G401.6 (cell line): ENCODE data around the gene FIZ1.

Experiments
- FAIRE-seq: peaks from 2 replicates; lab custom pipeline; 2012; peaks lifted over from hg19 to GRCh38; lab: Jason Lieb, UNC

Gene FIZ1

DNA sequence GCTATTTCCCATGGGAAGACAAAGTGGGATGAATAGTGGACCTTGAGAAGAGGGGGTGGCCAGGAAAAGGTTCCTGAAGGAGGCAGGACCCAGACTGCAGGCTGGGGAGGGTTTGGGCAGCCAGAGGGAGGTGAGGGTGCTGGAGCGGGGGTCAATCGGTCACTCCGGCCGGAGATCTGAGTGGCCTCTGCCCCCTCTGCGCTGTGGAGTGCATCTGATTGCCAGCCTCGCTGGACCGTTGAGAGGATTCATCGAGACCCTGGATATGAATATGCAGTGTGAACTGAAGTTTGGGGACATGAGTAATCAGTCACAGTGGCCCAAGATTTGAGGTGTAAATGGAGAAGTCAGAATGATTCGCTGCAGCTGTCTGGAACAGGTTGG is 36.0 kb upstream of the FIZ1 start:
- FAIRE-seq: no peak

DNA sequence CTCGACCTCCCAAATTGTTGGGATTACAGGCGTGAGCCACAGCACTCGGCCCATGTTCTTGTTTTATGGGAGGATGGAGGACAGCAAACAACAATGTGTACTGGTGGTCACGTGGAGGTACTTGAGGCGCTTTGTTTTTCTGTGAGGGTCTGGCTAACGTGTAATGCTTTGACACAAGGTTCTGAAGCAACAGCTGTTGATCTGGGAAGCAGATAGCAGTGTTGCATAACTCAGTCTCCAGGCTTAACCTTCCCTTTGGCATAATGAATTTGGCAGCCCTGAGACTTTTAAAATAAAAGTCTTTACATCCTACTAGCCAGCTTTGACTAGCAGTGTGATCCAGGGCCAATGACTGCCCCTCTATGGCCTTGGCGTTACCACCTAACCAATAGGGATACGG is 34.5 kb upstream of the FIZ1 start:
- no peak for FAIRE-seq

DNA sequence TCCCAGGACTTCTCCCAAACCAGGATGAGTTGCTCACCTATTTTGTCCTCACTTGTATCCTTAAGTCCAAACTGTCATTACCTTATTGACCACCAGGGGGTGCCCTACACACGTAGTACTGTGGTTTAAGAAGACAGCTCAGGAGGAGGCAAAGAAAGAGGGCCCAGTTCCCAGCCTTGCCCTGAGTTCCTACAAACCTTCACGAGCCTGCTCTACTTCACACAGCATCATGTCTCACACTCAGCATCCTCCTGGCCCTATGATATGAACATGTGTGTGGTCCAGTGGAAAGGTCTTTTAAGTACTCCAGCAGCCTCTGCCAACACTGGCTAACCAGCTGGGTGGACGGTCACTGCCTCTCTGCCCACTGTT is 33.1 kb upstream of the FIZ1 start:
- peak; percentile 80 for FAIRE-seq

DNA sequence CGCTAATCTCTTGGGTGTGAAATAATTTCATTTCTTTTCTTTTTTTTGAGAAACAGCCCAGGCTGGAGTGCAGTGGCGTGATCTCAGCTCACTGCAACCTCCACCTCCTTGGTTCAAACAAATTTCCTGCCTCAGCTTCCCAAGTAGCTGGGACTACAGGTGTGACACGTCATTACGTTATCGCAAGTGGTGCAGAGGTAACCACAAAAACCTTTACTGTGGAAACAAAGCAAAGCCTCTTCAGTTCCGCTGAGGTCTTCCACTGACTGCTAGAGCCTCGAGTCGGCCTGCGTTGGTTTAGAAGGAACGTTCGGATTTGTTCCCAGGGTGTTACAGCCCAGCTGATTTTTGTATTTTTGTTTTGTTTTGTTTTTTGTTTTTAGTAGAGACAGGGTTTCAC is 27.0 kb upstream of the FIZ1 start:
- no peak for FAIRE-seq

DNA sequence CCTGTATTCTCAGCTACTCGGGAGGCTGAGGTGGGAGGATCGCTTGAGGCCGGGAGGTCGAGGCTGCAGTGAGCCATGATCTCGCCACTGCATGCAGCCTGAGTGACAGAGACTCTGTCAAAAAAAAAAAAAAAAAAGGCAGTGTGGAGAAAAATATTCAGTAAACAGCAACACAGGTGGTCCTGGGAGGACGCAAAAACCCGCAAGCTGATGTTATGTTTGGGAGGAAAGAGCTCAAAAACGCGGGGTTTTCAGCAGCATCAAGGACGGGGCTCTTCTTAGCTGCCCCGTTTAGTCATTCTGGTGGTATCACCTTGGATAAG is 25.6 kb upstream of the FIZ1 start:
- no peak for FAIRE-seq

DNA sequence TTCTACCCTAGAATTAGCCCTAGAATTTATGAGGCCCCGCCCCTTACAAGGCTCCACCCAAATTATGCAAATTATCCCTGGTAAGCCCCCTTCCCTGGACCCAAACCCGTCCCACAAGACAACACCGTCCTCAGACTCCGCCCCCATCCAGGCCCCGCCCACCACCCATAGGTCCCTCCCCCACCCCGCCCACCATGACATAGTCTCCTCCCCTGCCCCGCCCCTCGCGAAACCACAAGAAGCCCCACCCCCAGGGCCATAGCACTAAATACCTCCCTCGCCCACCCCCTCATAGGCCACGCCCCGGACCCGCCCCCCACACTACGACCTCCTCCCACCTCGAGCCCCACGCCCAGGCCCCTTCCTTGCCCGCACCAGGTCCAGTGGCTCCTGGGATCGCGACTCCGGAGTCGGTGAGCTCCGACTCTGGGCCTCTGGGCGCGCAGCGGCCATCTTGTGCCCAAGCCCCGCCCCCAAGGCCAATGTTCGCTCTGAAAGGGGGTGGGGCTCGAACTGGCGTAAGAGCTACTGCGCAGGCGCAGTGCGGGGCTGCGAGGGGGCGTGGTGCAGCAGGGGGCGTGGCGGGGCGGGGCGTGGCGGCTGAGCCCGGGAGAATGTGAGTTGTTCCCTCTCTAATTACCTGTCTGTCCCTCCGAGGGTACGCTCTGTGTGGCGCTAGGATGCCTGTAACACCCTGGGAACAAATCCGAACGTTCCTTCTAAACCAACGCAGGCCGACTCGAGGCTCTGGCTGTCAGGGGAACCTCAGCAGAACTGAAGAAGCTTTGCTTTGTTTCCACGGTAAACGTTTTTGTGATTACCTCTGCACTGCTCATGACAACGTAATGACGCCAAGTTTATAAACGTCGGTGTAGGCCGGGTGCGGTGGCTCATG is 25.0 kb upstream of the FIZ1 start, which contains the start of gene ZNF784:
TSS of gene ZNF784 (minus strand) at position 458 of the 895 bp plus-strand sequence. CDS start at position 453, 5 bp downstream.
- FAIRE-seq: peak; percentile 79

DNA sequence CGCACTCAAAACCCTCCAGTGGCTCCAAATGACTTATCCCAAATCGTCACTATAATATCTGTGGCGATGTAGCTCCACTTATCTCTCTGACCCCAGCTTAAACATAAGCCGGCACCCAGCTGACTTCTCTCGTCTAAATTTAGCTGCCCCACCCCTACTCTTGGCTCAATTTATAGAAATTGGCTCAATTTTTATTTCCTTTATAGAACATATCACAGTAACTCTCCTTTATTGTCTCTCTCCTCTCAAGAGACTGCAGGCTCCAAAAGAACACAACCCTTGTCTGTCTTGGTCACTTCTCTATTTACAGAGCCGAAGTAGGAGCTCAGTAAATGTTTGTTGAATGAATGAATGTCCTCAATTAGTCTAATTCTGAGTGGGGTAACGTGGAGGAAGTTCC is 24.2 kb upstream of the FIZ1 start:
- no peak for FAIRE-seq

DNA sequence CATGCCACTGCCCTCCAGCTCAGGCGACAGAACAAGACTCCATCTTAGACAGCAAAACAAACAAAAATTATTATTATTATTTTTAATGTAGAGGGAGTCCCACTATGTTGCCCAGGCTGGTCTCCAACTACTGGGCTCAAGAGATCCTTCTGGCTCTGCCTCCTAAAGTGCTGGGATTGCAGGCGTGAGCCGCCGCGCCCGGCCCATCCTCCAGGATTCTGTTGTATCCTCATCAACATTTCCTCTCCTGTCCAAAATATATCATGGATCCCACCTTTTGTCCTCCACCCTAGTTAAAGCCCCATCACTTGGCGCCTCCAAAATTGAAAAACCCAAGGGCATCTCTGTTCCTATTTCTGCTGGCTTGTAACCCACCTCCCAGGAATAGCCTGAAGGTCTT is 23.8 kb upstream of the FIZ1 start:
- no peak for FAIRE-seq

DNA sequence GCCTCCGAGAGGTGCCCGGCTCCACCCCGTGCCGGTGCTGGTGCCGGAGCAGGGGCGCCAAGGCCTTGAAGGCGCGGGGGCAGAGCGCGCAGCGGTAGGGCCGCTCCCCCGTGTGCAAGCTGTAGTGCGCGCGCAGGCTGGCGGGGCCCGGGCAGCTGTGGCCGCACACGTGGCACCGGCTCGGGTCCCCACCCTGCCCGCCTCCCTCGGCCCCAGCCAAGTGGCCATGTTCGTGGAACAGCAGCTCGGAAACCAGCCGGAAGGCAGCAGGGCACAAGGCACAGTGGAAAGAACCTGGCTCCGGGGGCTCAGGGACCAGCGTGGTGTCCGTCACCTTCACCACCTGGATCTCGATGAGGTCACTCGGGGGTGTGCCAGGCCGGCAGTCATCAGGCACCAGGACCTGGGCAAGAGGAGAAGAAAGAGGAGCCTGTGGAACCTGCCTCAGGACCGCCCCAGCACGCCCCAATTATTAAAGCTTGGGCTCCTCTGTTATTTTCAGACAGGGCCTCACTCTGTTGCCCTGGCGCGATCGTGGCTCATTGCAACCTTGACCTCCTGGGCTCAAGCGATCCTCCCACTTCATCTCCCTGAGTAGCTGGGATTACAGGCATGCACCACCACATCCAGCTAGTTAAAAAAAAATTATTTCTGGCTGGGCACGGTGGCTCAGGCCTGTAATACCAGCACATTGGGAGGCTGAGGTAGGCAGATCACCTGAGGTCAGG is 23.1 kb upstream of the FIZ1 start:
- no peak for FAIRE-seq

DNA sequence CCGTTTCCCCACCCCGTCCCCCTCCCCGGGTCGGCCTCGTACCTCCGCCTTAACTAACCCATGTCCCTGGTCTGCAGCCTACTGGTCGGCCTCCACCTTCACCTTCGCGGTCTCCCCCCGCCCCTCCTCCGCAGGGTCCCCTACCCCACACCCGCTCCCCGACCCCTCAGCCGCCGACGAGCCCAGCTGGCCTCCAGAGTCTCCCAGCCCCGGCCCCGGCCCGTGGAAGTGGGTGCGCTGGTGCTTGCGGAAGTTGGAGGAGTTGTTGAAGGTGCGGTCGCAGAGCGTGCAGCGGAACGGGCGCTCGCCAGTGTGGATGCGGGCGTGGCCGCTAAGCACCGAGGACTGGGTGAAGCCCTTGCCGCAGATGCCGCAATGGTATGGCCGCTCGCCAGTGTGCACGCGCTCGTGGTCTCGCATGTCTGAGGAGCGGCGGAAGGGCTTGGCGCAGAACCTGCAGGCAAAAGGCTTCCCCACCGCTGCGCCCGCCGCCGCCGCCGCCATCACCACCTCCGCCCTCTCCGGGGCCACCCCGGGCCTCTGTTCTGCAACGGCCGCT is 22.4 kb upstream of the FIZ1 start:
- FAIRE-seq: no peak

DNA sequence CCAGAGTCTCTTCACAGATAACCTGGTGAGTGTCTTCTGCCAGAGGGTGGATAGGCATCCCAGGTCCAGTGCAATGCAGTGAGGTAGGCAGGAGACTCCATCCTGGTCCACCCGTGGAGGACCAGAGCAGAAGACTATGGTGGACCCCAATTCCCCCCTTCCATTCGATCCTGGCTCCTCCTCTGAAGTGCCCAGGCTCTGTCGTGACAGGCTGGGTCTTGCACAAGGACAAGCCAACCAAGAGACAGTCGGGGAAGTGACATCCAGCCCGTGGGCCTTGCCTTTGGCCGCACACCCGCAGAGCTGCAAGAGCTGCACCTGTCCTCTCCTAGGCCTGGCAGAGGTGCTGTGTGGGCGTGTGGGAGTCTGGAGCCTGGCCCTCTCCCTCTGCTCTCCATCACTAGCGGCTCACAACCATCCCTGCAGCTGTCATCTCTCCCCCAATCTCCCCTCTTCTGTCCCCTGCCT is 21.9 kb upstream of the FIZ1 start:
- FAIRE-seq: no peak

DNA sequence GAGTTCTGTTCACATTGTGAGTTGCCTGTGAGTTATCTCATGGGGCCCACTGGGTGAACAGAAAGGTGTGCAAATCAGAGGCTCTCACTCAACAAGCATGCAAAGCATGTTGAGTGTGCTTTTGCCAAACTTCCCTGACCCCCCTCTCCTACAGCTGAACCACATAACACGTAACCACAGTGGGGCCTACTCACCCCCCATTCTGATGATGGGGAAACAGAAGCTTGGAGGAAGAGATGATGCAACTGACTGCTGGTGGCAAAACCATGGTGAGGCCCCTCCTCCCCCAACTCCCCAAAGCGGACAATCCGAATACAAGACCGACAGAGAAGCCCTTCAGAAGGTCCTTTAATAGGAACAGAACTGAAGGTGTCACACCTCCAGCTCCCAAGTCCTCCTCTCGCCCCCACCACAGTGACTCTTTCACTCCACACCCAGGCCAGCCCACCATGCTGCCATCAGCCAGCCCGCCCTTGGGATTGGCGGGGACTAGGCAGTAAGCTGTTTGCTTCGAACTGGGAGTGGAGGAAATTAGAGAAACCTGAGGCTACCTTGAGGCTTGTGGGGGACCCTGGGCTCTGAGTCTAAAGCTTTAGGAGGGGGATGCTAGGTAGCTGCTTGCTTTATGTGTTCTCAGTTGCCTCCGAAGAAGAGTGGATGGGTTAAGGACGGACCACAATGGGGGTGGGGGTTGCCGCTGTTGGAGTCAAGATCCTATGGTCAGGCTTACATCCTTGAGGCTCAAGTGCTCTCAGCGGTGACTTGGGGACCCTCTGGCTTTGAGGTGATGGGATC is 21.3 kb upstream of the FIZ1 start:
- no peak for FAIRE-seq

DNA sequence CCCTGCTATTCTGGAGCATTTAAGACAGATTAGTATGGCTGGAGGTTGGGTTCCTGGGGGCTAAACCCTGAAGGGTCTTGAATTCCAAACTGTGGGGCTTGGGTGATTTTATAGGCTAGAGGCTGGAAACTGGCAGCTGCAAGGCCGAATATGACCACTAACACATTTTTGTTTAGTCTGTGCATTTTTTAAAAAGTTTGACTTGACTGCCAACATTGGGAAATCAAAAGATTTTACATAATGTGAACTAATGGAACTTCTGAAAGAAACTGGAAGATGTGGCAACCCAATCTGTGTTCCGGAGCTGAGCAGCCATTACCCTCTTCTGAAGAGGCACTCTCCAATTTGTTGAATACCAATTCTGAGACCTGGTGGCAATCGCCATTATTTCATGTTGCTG is 20.0 kb upstream of the FIZ1 start:
- no peak for FAIRE-seq

DNA sequence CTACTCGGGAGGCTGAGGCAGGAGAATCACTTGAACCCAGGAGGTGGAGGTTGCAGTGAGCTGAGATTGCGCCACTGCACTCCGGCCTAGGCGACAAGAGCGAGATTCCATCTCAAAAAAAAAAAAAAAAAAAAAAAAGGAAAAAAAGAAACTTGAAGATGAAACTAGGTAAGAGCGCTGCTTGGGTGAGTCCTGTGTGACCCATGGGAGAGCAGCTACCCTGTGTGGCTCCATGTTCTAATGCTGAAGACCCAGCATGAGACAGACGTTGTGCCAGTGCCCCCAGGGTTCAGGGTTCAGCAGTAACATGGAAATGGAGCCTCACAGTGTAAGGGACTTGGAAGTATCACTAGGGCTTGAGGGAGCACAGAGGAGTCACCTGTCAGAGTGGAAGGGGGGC is 19.1 kb upstream of the FIZ1 start:
- no peak for FAIRE-seq

DNA sequence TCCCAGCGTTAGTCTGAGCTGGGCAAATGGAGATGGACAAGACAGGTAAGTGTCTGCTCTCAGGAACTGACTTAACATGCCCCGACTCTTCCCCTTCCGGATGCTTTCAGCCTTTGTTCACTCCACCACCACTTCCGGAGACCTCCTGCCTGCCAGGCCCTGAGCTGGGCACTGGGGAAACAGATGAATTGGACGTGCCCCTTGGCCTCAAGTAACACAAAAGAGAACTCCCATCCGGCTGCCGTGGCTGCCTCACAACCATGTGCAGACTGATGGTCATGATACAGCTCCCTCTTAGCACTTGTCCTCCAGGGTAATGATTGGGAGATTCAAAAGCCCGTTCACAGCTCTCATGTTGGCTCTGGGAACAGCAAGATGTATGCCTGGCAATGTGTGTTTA is 18.1 kb upstream of the FIZ1 start:
- FAIRE-seq: no peak

DNA sequence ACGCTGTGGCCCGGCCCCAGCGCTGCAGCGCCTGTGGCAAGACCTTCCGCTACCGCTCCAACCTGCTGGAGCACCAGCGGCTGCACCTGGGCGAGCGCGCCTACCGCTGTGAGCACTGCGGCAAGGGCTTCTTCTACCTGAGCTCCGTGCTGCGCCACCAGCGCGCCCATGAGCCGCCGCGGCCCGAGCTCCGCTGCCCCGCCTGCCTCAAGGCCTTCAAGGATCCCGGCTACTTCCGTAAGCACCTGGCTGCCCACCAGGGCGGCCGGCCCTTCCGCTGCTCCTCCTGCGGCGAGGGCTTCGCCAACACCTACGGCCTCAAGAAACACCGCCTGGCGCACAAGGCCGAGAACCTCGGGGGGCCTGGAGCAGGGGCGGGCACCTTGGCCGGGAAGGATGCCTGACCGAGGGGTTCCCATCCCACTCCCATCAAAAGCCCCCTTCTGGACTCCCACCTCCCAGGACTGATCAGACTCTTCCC is 17.1 kb upstream of the FIZ1 start:
- no peak for FAIRE-seq

DNA sequence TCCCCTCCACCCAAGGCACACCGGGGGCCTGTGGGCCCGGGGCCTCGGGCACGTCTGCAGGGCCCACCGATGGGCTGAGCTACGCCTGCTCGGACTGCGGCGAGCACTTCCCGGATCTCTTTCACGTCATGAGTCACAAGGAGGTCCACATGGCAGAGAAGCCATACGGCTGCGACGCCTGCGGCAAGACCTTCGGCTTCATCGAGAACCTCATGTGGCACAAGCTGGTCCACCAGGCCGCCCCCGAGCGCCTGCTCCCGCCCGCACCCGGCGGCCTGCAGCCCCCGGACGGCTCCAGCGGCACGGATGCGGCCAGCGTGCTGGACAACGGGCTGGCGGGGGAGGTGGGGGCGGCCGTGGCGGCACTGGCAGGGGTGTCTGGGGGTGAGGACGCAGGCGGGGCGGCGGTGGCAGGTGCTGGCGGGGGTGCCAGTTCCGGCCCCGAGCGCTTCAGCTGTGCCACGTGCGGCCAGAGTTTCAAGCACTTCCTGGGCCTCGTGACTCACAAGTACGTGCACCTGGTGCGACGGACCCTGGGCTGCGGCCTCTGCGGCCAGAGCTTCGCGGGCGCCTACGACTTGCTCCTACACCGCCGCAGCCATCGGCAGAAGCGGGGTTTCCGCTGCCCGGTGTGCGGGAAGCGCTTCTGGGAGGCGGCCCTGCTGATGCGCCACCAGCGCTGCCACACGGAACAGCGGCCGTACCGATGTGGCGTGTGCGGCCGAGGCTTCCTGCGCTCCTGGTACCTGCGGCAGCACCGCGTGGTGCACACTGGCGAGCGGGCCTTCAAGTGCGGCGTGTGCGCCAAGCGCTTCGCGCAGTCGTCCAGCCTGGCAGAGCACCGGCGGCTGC is 16.5 kb upstream of the FIZ1 start:
- no peak for FAIRE-seq

DNA sequence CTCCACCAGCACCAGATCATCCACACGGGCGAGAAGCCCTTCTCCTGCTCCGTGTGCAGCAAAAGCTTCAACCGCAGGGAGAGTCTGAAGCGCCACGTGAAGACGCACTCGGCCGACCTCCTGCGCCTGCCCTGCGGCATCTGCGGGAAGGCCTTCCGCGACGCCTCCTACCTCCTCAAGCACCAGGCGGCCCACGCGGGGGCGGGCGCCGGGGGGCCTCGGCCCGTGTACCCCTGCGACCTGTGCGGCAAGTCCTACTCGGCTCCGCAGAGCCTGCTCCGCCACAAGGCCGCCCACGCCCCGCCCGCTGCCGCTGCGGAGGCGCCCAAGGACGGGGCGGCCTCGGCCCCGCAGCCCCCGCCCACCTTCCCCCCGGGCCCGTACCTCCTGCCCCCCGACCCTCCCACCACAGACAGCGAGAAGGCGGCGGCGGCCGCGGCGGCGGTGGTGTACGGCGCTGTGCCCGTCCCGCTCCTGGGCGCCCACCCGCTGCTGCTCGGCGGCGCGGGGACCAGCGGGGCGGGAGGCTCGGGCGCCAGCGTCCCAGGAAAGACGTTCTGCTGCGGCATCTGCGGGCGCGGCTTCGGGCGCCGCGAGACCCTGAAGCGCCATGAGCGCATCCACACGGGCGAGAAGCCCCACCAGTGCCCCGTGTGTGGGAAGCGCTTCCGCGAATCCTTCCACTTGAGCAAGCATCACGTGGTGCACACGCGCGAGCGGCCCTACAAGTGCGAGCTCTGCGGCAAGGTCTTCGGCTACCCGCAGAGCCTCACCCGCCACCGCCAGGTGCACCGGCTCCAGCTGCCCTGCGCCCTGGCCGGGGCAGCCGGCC is 15.6 kb upstream of the FIZ1 start:
- FAIRE-seq: no peak

DNA sequence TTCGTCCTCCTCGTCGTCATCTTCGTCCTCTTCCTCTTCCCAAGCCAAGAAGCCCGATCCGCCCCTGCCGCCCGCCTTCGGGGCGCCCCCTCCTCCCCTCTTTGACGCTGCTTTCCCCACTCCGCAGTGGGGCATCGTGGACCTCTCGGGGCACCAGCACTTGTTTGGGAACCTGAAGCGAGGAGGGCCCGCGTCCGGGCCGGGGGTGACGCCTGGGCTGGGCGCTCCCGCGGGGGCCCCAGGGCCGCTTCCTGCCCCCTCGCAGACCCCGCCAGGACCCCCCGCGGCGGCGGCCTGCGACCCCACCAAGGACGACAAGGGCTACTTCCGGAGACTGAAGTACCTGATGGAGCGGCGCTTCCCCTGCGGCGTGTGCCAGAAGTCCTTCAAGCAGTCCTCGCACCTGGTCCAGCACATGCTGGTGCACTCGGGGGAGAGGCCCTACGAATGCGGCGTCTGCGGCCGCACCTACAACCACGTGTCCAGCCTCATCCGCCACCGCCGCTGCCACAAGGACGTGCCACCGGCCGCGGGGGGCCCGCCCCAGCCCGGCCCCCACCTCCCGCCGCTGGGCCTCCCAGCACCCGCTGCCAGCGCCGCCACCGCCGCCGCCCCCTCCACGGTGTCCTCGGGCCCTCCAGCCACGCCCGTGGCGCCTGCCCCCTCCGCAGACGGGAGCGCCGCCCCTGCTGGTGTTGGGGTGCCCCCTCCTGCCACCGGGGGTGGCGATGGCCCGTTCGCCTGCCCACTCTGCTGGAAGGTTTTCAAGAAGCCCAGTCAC is 14.8 kb upstream of the FIZ1 start:
- no peak for FAIRE-seq

DNA sequence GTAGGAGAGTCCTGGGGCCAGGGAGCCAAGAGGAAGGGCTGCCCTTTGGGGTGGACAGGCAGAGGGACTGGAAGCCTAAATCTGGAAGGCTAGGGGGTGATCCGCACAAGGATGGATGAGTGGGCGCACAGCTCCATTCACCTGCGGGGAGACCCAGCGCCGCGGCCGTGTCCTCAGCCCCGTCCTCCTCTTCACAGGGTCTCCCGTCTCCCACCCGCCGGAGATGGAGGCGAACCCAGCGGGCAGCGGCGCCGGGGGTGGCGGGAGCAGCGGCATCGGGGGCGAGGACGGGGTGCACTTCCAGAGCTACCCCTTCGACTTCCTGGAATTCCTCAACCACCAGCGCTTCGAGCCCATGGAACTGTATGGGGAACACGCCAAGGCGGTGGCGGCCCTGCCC is 14.1 kb upstream of the FIZ1 start:
- no peak for FAIRE-seq
